Duodenal mucosa (tissue), 2 donors: ENCODE data around the gene SPATA12.

Experiments
- H3K27ac ChIP-seq: one replicate; pipeline ENCODE4 v1.7.0; 2013; ENCODE audit warnings: low read depth, low read length
- H3K27me3 ChIP-seq, 2 donors: one replicate each; pipeline ENCODE4 v1.7.0; 2013; ENCODE audit warnings: low read length in 2 of 2, control low read depth in 1 of 2; ENCODE audit not compliant: insufficient read depth in 2 of 2, control insufficient read depth in 1 of 2
- H3K36me3 ChIP-seq, 2 donors: one replicate each; pipeline ENCODE4 v1.7.0; 2013; ENCODE audit warnings: low read length in 2 of 2, control low read depth in 1 of 2; ENCODE audit not compliant: insufficient read depth in 2 of 2, control insufficient read depth in 1 of 2
- H3K4me1 ChIP-seq, 2 donors: one replicate each; pipeline ENCODE4 v1.7.0; 2013; ENCODE audit warnings: low read length in 2 of 2, control low read depth in 1 of 2; ENCODE audit not compliant: insufficient read depth in 2 of 2, control insufficient read depth in 1 of 2
- H3K4me3 ChIP-seq, 2 donors: one replicate each; pipeline ENCODE4 v1.7.0; 2013; ENCODE audit warnings: low read length in 2 of 2, low read depth in 1 of 2
- H3K9ac ChIP-seq, 2 donors: one replicate each; pipeline ENCODE4 v1.7.0; 2013; ENCODE audit warnings: low read length in 2 of 2, low read depth in 1 of 2
- H3K9me3 ChIP-seq, 2 donors: one replicate each; pipeline ENCODE4 v1.7.0; 2013; ENCODE audit warnings: low read length in 2 of 2, control low read depth in 1 of 2; ENCODE audit not compliant: control insufficient read depth in 1 of 2

SPATA12 gene

DNA sequence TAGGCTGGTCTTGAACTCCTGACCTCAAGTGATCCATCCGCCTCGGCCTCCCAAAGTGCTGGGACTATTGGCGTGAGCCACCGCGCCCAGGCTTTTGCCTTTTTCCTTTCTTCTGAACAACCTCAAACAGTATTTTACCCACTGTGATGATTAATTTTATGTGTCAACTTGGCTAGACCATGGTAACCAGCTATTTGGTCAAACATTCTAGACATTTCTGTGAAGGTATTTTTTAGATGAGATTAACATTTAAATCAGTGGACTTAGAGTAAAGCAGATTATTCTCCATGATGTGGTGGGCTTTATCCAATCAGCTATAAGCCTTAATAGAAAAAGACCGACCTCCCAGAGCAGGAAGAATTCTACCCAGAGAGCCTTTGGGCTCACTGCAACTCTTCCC is 6.0 kb downstream of the SPATA12 start:
- peaks cover 0 to 6% of the 10 kb centered on the region in 2 donors for H3K4me1 ChIP-seq

GRCh38 chr3:57068437-57069089 is 8.1 kb downstream of the SPATA12 start:
- H3K4me3 ChIP-seq, result no peak overlapping the region
- no peak overlapping the region for H3K27ac ChIP-seq
- no peaks in the 10 kb centered on the region for H3K36me3 ChIP-seq
- no peak overlapping the region for H3K9ac ChIP-seq
- H3K27me3 ChIP-seq, result no peaks in the 10 kb centered on the region
- H3K4me1 ChIP-seq, result peaks cover 0 to 6% of the 10 kb centered on the region in 2 donors
- no peaks in the 10 kb centered on the region for H3K9me3 ChIP-seq

More for the DNA sequence above, 6.0 kb downstream of the SPATA12 start:
- no peaks in the 10 kb centered on the region for H3K27me3 ChIP-seq
- H3K27ac ChIP-seq, result no peak overlapping the region
- no peak overlapping the region for H3K9ac ChIP-seq
- H3K36me3 ChIP-seq, result no peaks in the 10 kb centered on the region
- H3K4me3 ChIP-seq, result no peak overlapping the region
- H3K9me3 ChIP-seq, result no peaks in the 10 kb centered on the region

DNA sequence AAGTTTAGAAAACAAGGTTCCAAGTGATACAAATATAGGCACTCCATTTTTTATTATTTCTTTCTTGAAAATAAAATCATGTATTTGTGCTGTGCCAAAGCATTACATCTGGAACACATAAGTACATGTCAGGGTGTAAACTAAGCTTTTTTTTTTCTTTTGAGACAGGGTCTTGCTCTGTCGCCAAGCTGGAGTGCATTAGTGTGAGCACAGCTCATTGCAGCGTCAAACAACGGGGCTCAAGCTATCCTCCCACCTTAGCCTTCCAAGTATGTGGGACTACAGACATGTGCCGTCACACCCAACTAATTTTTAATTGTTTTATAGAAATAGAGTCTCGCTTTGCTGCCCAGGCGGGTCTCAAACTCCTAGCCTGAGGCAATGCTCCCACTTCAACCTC is 9.0 kb downstream of the SPATA12 start:
- Histone ChIP-seq H3K4me1 (peaks cover 0 to 6% of the 10 kb centered on the region in 2 donors), H3K36me3 (no peaks in the 10 kb centered on the region), H3K27ac (no peak overlapping the region), H3K9me3 (no peaks in the 10 kb centered on the region), H3K4me3 (no peak overlapping the region), H3K27me3 (no peaks in the 10 kb centered on the region), H3K9ac (no peak overlapping the region)

DNA sequence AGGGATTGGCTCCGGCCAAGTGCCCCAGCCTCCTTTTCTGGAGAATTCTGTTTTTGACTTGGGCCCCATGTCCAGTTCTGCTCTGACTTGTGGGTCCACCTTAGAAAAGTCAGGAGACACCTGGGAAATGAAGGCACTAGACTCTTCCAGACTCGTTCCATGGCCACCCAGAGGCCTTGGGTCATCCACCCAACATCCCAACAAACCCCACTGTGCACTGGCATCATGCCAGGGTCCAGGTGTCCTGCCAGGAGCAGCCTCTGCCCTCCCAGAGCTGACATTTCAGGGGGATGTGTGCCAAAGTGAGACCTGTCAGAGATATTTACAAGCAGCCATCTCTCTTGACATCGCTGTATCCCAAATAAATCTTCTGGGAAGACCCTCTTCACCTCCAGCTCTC is 13.2 kb downstream of the SPATA12 start:
- Histone ChIP-seq H3K9me3 (no peaks in the 10 kb centered on the region), H3K4me3 (no peak overlapping the region), H3K36me3 (no peaks in the 10 kb centered on the region), H3K4me1 (peaks cover 5 to 7% of the 10 kb centered on the region in 2 donors), H3K9ac (no peak overlapping the region), H3K27me3 (peaks cover 0 to 12% of the 10 kb centered on the region in 2 donors), H3K27ac (no peak overlapping the region)

DNA sequence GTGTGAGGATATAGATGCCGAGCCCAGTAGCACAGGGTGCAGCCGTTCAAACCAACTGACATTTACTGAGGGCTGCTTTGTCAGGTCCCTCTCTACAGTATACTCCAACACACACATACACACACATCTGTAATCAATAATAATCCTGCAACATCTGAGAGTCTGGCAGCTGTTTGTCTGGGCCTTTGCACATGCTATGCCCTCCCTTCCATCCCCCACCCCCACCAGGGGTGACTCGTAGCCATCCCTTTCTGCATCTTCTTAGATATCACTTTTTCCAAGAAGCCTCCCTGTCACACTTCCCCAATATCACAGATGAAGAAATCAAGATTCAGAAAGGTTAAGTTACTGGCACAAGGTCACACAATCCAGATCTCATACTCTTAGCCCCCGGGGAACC is 13.7 kb downstream of the SPATA12 start:
- Histone ChIP-seq H3K27ac (no peak overlapping the region), H3K4me3 (no peak overlapping the region), H3K4me1 (peaks cover 5 to 7% of the 10 kb centered on the region in 2 donors), H3K9ac (no peak overlapping the region), H3K36me3 (no peaks in the 10 kb centered on the region), H3K9me3 (no peaks in the 10 kb centered on the region), H3K27me3 (peaks cover 0 to 12% of the 10 kb centered on the region in 2 donors)

- Histone ChIP-seq H3K27ac (no peak overlapping the region), H3K9ac (no peak overlapping the region), H3K4me3 (no peak overlapping the region), H3K36me3 (no peaks in the 10 kb centered on the region), H3K4me1 (peaks cover 7 to 10% of the 10 kb centered on the region in 2 donors), H3K27me3 (peaks cover 4 to 12% of the 10 kb centered on the region in 2 donors), H3K9me3 (no peaks in the 10 kb centered on the region)
Measured at GRCh38 chr3:57076422-57076951, 16.0 kb downstream of the SPATA12 start.

GRCh38 chr3:57077630-57078343 is 17.3 kb downstream of the SPATA12 start:
- no peaks in the 10 kb centered on the region for H3K9me3 ChIP-seq
- H3K27ac ChIP-seq, result no peak overlapping the region
- peak overlapping the region; percentile 78 to 80 for H3K4me3 ChIP-seq
- H3K9ac ChIP-seq, result peak overlapping the region; percentile 64 to 66
- H3K36me3 ChIP-seq, result no peaks in the 10 kb centered on the region
- peaks cover 7 to 10% of the 10 kb centered on the region in 2 donors for H3K4me1 ChIP-seq
- H3K27me3 ChIP-seq, result peaks cover 4 to 12% of the 10 kb centered on the region in 2 donors

DNA sequence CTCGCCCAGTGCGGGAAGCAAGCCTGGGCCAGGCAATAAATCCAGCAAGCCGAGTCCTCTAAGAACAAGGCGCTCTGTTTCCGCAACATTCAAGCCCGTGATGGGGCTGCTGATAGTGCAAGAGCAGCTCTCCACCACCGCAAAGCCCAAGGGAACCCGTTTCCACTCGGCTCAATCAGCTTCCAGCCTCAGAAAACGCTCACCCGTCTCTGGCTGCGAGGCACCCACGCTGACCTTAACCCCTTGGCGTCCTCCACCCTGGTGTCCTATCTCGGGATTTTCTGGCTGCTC is 17.8 kb downstream of the SPATA12 start:
- H3K4me3 ChIP-seq, result peak overlapping the region; percentile 78 to 80
- H3K9ac ChIP-seq, result peak overlapping the region; percentile 64 to 66
- peaks cover 4 to 12% of the 10 kb centered on the region in 2 donors for H3K27me3 ChIP-seq
- H3K4me1 ChIP-seq, result peaks cover 7 to 10% of the 10 kb centered on the region in 2 donors
- H3K27ac ChIP-seq, result no peak overlapping the region
- no peaks in the 10 kb centered on the region for H3K9me3 ChIP-seq
- H3K36me3 ChIP-seq, result no peaks in the 10 kb centered on the region

DNA sequence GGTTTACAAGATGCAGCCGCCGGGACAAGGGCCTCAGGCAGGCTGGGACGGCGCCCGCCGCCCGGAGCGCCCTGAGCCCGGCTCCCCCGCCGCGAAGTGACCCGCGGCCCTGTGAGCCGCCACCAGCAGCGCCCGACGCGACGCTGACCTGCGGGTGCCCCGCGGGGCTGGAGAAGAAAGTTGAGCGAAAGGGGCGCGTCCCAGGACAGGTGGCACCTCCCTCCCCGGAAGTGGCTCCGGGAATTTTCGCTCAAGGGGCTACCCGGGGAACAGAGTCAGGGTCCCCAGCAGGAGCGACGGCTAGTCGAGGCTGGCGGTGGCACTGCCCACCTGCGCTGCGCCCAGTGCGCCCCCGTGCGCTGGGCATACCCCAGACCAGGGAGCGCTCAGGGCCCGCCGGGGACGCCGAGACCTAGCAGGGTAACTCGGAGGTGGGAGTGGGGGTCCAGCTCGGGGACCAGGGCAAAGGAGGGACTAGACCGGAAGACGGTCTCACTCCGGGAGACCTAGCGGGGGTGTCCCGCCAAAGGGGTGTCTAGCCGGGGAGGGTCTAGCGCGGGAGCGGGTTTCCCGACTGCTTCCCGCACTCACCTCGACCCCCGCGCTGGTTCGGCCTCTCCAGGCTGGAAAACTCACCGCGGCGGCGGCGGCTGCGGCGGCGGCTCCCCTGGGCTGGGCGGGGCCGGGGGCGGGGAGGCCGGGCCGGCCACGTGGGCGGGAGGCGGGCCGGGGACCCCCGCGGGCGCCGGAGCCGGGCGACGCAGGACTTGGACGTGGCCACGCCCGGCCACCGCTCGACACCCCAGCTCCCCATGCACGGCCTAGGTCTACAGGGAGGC is 18.4 kb downstream of the SPATA12 start:
- Histone ChIP-seq H3K4me1 (peaks cover 7 to 10% of the 10 kb centered on the region in 2 donors), H3K27me3 (peaks cover 4 to 12% of the 10 kb centered on the region in 2 donors), H3K27ac (no peak overlapping the region), H3K36me3 (no peaks in the 10 kb centered on the region), H3K9me3 (no peaks in the 10 kb centered on the region), H3K4me3 (peak overlapping the region; percentile 78 to 80), H3K9ac (peak overlapping the region; percentile 64 to 66)

DNA sequence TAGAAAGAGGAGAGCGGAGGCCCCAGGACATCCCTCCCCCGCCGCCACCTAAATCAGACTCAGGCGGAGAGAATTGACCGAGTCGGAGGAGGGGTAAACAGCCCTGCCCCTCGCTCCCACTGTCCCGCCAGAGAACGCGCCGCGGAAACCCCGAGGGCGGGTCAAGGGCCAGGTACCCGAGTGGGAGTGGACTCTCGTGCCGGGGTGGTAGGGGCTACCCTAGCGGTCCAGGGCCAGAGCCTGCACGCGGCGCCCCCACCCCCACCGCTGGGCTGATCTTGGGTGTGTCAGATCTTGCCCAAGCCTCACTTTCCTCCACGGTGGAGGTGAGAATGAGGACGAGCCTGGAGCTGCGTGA is 19.0 kb downstream of the SPATA12 start:
- H3K27me3 ChIP-seq, result peaks cover 4 to 12% of the 10 kb centered on the region in 2 donors
- H3K9ac ChIP-seq, result peak overlapping the region in 1 of 2 donors; percentile 25
- H3K9me3 ChIP-seq, result no peaks in the 10 kb centered on the region
- peak overlapping the region; percentile 78 to 80 for H3K4me3 ChIP-seq
- H3K4me1 ChIP-seq, result peaks cover 7 to 10% of the 10 kb centered on the region in 2 donors
- H3K27ac ChIP-seq, result no peak overlapping the region
- H3K36me3 ChIP-seq, result no peaks in the 10 kb centered on the region
